Progenitor cell of endocrine pancreas (in vitro differentiated cells): Measurements from ENCODE around the gene ACTL6B. TPM values are rescaled to one million over a fixed set of nuclear protein-coding genes. Genes with fewer than 3 reads are reported as not detected.

Experiments used
- DNase-seq: peaks from one replicate; pipeline ENCODE4 v3.0.0; 2021; ENCODE audit warnings: low spot score; ENCODE audit not compliant: unreplicated experiment
- H3K27ac Mint-ChIP-seq: 2 replicates; pipeline ENCODE4 v1.8.0; 2021; ENCODE audit warnings: mild to moderate bottlenecking, moderate library complexity, mixed read lengths
- H3K27me3 Mint-ChIP-seq: 2 replicates; pipeline ENCODE4 v1.8.0; 2021; ENCODE audit warnings: mixed read lengths
- H3K36me3 Mint-ChIP-seq: 2 replicates; pipeline ENCODE4 v1.8.0; 2022; ENCODE audit warnings: mixed read lengths; ENCODE audit not compliant: insufficient read depth
- H3K4me1 Mint-ChIP-seq: 2 replicates; pipeline ENCODE4 v1.8.0; 2021; ENCODE audit warnings: low read depth, mixed read lengths
- H3K4me3 Mint-ChIP-seq: 2 replicates; pipeline ENCODE4 v1.8.0; 2021; ENCODE audit warnings: low read depth, mild to moderate bottlenecking, moderate library complexity, mixed read lengths
- H3K9me3 Mint-ChIP-seq: 2 replicates; pipeline ENCODE4 v1.8.0; 2021; ENCODE audit warnings: low read depth, mixed read lengths
- CTCF ChIP-seq: fragments of 200-600 bp; sonication (generic); IDR thresholded peaks from one replicate; pipeline ENCODE4 v1.5.0; 2021; ENCODE audit warnings: antibody characterized with exemption, mild to moderate bottlenecking; ENCODE audit not compliant: unreplicated experiment
- total RNA-seq: library from RNA; stranded (reverse); gene quantifications from 2 replicates; pipeline ENCODE4 v1.2.1, GENCODE V29; 2021

The ACTL6B gene
- total RNA-seq, 1 donor from 2014 or later: 4.2 TPM

DNA sequence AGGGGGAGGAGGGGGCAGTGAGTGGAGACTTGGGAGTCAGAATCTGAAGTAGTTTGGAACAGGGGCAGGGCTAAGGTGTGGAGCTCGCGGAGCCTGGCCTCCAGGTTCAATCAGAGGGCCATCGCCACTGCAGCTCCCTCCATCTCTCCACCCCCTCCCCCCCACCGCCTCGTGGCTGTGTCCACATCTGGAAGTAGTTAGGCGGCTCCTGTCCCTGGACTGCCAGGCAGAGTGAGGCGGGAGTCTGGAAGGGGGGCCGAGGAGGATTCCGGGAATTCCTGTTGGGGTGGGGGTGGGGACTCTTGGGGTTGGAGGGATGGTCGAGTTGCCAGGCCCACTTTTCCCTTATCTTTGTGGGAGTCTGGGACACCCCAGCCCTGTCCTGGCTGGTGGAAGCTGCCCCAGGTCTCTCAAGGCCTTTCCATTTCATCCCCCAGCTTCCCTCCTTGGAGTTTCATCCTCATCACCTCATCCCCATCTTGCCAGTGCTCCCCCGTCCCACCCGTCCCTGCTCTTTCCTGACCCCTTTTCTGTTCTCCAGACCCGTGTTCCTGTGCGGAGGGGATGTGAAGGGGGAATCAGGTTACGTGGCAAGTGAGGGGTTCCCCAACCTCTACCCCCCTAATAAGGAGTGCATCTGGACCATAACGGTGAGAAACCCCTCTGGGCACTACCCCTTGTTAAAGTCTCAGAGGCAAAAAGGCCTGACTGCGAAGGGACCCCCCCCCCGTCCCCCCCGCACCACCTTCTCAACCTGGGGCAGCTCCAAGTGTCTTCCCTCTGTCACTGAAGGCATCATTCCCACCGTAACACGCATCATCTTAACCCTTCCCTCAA is 53.1 kb downstream of the ACTL6B start:
- H3K36me3 Mint-ChIP-seq: no peaks in the 10 kb centered on the region
- no peak for DNase-seq
- H3K27ac Mint-ChIP-seq: peak overlapping the region; percentile 90

GRCh38 chr7:100600730-100601038 is 55.6 kb downstream of the ACTL6B start:
- peaks cover 16% of the 10 kb centered on the region for H3K4me1 Mint-ChIP-seq
- H3K36me3 Mint-ChIP-seq: no peaks in the 10 kb centered on the region
- no peaks in the 10 kb centered on the region for H3K9me3 Mint-ChIP-seq
- no peak overlapping the region for H3K4me3 Mint-ChIP-seq
- peaks cover 17% of the 10 kb centered on the region for H3K27me3 Mint-ChIP-seq
- TF ChIP-seq CTCF: no peak
- DNase-seq: no peak
- H3K27ac Mint-ChIP-seq: no peak overlapping the region

More for the DNA sequence above, 53.1 kb downstream of the ACTL6B start:
- Mint-ChIP-seq H3K9me3 (no peaks in the 10 kb centered on the region), H3K27me3 (peaks cover 28% of the 10 kb centered on the region), H3K4me3 (peak overlapping the region; percentile 69), H3K4me1 (peaks cover 16% of the 10 kb centered on the region)
- TF ChIP-seq CTCF: no peak

GRCh38 chr7:100599911-100600729 is 56.1 kb downstream of the ACTL6B start:
- H3K27me3 Mint-ChIP-seq: peaks cover 11% of the 10 kb centered on the region
- no peaks in the 10 kb centered on the region for H3K9me3 Mint-ChIP-seq
- no peak for TF ChIP-seq CTCF
- peaks cover 13% of the 10 kb centered on the region for H3K4me1 Mint-ChIP-seq
- no peaks in the 10 kb centered on the region for H3K36me3 Mint-ChIP-seq
- H3K27ac Mint-ChIP-seq: no peak overlapping the region
- no peak for DNase-seq
- no peak overlapping the region for H3K4me3 Mint-ChIP-seq

- Mint-ChIP-seq H3K27me3 (peaks cover 7% of the 10 kb centered on the region), H3K4me3 (no peak overlapping the region), H3K9me3 (no peaks in the 10 kb centered on the region), H3K27ac (no peak overlapping the region), H3K36me3 (no peaks in the 10 kb centered on the region), H3K4me1 (peaks cover 9% of the 10 kb centered on the region)
- TF ChIP-seq CTCF: no peak
- no peak for DNase-seq
Measured at GRCh38 chr7:100598425-100598824, 57.8 kb downstream of the ACTL6B start.

DNA sequence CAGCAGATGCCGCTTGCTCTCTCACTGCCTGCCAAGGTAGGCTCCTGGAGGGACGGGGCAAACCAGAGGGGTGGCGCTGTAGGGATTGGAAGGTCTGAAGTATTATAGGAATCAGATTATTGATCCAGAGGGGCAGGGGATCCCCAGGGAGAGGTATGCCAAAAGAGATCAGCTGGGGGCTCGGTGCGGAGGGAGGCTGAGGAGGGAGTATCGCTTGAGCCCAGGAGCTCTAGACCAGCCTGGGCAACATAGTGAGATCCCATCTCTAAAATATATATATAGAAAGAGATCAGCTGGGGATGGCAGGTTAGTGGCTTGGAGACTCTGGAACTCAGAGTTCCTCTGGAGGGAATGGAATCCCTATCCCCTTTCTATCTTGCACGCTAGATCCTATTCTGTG is 61.1 kb downstream of the ACTL6B start:
- H3K4me1 Mint-ChIP-seq: peaks cover 4% of the 10 kb centered on the region
- DNase-seq: no peak
- peaks cover 11% of the 10 kb centered on the region for H3K27me3 Mint-ChIP-seq
- TF ChIP-seq CTCF: no peak
- no peaks in the 10 kb centered on the region for H3K36me3 Mint-ChIP-seq
- H3K4me3 Mint-ChIP-seq: no peak overlapping the region
- no peak overlapping the region for H3K27ac Mint-ChIP-seq
- no peaks in the 10 kb centered on the region for H3K9me3 Mint-ChIP-seq

Other genes starting within 250 kb of the ACTL6B start
- 2.5 and 3.8 TPM in 2 replicates for gene ZCWPW1, start 227.7 kb downstream of the ACTL6B start, total RNA-seq
- gene MEPCE, start 226.6 kb downstream of the ACTL6B start, total RNA-seq: 34.6 and 35.4 TPM in 2 replicates
- gene PPP1R35, start 220.0 kb downstream of the ACTL6B start, total RNA-seq: 23.7 and 29.8 TPM in 2 replicates
- 0.67 and 1.7 TPM in 2 replicates for gene SPACDR, start 192.2 kb downstream of the ACTL6B start, total RNA-seq
- gene TSC22D4, start 177.2 kb downstream of the ACTL6B start, total RNA-seq: 27.9 and 32.2 TPM in 2 replicates
- gene NYAP1, start 172.5 kb downstream of the ACTL6B start, total RNA-seq: 4.6 and 4.9 TPM in 2 replicates
- 9.8 and 10.3 TPM in 2 replicates for gene AGFG2, start 117.2 kb downstream of the ACTL6B start, total RNA-seq
- gene SAP25, start 82.5 kb downstream of the ACTL6B start, total RNA-seq: 7.7 and 8.1 TPM in 2 replicates
- 76.6 and 82.7 TPM in 2 replicates for gene LRCH4, start 70.3 kb downstream of the ACTL6B start, total RNA-seq
- gene FBXO24, start 70.1 kb downstream of the ACTL6B start, total RNA-seq: 0.41 and 1.2 TPM in 2 replicates
- gene PCOLCE, start 54.1 kb downstream of the ACTL6B start, total RNA-seq: 16.1 and 20.3 TPM in 2 replicates
- 27.1 and 27.9 TPM in 2 replicates for gene MOSPD3, start 43.9 kb downstream of the ACTL6B start, total RNA-seq
- gene TFR2, start 14.9 kb downstream of the ACTL6B start, total RNA-seq: 0.62 and 0.93 TPM in 2 replicates
- 160 and 167 TPM in 2 replicates for gene GNB2, start 17.3 kb upstream of the ACTL6B start, total RNA-seq
- gene GIGYF1, start 37.8 kb upstream of the ACTL6B start, total RNA-seq: 89.3 and 95.1 TPM in 2 replicates
- gene POP7, start 49.7 kb upstream of the ACTL6B start, total RNA-seq: 30.2 and 33.7 TPM in 2 replicates
- 0.22 and 0.29 TPM in 2 replicates for gene EPO, start 64.0 kb upstream of the ACTL6B start, total RNA-seq
- gene ZAN, start 77.1 kb upstream of the ACTL6B start, total RNA-seq: not detected in 2 replicates
- 164 TPM in 2 replicates for gene EPHB4, start 171.1 kb upstream of the ACTL6B start, total RNA-seq
- 57.9 and 62.6 TPM in 2 replicates for gene SLC12A9, start 196.3 kb upstream of the ACTL6B start, total RNA-seq
- gene TRIP6, start 210.9 kb upstream of the ACTL6B start, total RNA-seq: 76.9 and 87.0 TPM in 2 replicates
- 293 and 302 TPM in 2 replicates for gene SRRT, start 218.7 kb upstream of the ACTL6B start, total RNA-seq
- 2.3 and 3.5 TPM in 2 replicates for gene UFSP1, start 233.3 kb upstream of the ACTL6B start, total RNA-seq
- gene ACHE, start 239.4 kb upstream of the ACTL6B start, total RNA-seq: 4.0 and 5.1 TPM in 2 replicates